ENCODE results near the gene PRPF19.

- TF ChIP-seq EZH2phosphoT487 (IDR thresholded peaks at IDR 0.05; ENCODE audit: borderline replicate concordance, low read length) (no peak), CTCF (IDR thresholded peaks at IDR 0.05; ENCODE audit: low read depth, low read length, poor library complexity, severe bottlenecking) (no peak)
Measured at GRCh38 chr11:60867871-60868681, 38.3 kb downstream of the PRPF19 start.
